ENCODE measurements around the gene ZDHHC16. TPM values are rescaled to one million over a fixed set of nuclear protein-coding genes. Genes with fewer than 3 reads are reported as not detected.
A peak's percentile ranks its signal among the peaks of the same experiment; 100 is the strongest.

Gene ZDHHC16
- total RNA-seq, 1 experiment from 2014 or later = 64.5 TPM

DNA sequence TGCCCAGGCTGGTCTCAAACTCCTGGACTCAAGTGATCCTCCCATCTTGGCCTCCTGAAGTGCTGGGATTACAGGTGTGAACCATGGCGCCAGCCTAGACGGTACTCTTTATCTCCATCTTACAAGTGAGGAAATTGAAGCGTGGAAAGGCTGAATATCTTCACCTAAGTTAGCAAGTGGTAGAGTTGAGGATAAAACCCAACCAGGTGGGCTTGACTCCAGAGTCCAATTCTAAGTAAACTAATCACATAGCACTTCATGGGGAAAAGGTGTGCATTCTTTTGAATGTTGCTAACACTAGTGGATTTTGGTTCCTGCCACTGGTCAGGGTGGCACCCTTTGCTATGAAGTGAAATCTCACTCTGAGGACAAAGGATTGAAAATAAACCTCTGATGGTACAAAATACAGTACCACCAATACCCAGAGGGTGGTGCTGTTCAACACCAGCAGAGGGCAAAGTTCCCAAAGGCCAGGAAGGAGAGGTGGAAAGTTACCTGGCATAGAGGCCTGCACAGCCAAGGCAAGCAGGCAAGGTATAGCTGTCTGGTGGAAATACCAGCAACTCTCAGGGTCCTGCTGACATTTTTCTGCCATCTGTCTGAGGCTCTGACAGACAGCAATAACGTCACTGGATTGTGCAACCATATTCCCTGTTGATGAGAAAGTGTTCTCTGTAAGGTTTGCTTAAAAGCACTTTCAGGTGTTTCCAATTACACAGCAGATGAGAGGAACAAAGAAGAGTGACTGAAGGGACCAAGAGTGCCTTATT is 17.6 kb downstream of the ZDHHC16 start:
- H3K36me3 ChIP-seq (ENCODE audit: control insufficient read depth, insufficient read depth, low read length) = peaks cover 28% of the 10 kb centered on the region
- peak; percentile 77 for ATAC-seq
- H3K4me1 ChIP-seq (ENCODE audit: control insufficient read depth, insufficient read depth, low read length) = no peaks in the 10 kb centered on the region
- no peak overlapping the region for H3K27ac ChIP-seq (ENCODE audit: low read length)
- peak; percentile 51 for DNase-seq (ENCODE audit: low read depth, low spot score)
- CTCF ChIA-PET = interaction anchor here (0.7 to 1.1 kb wide), 2 partner anchors 111 to 149 kb away, joined by 5 read pairs; no protein-coding TSS in a partner anchor
- no peaks in the 10 kb centered on the region for H3K27me3 ChIP-seq (ENCODE audit: control insufficient read depth, insufficient read depth, low read length)
- in situ Hi-C loops (cut with HindIII; ENCODE audit: low pct_unique_long_range_greater_than_20kb, low sequenced_read_pairs) (no loop called here), intact Hi-C loops (cut with micrococcal nuclease; ENCODE audit: unreplicated experiment) (loop anchor here (1.0 to 2.0 kb wide), 2 partner anchors 90 to 149 kb away; no protein-coding TSS in a partner anchor)
- no peak overlapping the region for H3K4me3 ChIP-seq (ENCODE audit: low read depth in 2 of 2, low read length in 2 of 2)
- no peaks in the 10 kb centered on the region for H3K9me3 ChIP-seq (ENCODE audit: control insufficient read depth, insufficient read depth, low read depth, low read length)
- no TSS peak for BruUV-seq (replicated peaks)
- TF ChIP-seq, protein P1, sequence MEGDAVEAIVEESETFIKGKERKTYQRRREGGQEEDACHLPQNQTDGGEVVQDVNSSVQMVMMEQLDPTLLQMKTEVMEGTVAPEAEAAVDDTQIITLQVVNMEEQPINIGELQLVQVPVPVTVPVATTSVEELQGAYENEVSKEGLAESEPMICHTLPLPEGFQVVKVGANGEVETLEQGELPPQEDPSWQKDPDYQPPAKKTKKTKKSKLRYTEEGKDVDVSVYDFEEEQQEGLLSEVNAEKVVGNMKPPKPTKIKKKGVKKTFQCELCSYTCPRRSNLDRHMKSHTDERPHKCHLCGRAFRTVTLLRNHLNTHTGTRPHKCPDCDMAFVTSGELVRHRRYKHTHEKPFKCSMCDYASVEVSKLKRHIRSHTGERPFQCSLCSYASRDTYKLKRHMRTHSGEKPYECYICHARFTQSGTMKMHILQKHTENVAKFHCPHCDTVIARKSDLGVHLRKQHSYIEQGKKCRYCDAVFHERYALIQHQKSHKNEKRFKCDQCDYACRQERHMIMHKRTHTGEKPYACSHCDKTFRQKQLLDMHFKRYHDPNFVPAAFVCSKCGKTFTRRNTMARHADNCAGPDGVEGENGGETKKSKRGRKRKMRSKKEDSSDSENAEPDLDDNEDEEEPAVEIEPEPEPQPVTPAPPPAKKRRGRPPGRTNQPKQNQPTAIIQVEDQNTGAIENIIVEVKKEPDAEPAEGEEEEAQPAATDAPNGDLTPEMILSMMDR (IDR thresholded peaks at IDR 0.05) = peak; percentile 95
- no peak for TF ChIP-seq SIN3A (IDR thresholded peaks at IDR 0.05; ENCODE audit: borderline replicate concordance, insufficient read depth, low read depth, low read length)
- TF ChIP-seq TCF7L2 (IDR thresholded peaks at IDR 0.05; ENCODE audit: low read depth, low read length) = no peak
- TF ChIP-seq, protein P2, sequence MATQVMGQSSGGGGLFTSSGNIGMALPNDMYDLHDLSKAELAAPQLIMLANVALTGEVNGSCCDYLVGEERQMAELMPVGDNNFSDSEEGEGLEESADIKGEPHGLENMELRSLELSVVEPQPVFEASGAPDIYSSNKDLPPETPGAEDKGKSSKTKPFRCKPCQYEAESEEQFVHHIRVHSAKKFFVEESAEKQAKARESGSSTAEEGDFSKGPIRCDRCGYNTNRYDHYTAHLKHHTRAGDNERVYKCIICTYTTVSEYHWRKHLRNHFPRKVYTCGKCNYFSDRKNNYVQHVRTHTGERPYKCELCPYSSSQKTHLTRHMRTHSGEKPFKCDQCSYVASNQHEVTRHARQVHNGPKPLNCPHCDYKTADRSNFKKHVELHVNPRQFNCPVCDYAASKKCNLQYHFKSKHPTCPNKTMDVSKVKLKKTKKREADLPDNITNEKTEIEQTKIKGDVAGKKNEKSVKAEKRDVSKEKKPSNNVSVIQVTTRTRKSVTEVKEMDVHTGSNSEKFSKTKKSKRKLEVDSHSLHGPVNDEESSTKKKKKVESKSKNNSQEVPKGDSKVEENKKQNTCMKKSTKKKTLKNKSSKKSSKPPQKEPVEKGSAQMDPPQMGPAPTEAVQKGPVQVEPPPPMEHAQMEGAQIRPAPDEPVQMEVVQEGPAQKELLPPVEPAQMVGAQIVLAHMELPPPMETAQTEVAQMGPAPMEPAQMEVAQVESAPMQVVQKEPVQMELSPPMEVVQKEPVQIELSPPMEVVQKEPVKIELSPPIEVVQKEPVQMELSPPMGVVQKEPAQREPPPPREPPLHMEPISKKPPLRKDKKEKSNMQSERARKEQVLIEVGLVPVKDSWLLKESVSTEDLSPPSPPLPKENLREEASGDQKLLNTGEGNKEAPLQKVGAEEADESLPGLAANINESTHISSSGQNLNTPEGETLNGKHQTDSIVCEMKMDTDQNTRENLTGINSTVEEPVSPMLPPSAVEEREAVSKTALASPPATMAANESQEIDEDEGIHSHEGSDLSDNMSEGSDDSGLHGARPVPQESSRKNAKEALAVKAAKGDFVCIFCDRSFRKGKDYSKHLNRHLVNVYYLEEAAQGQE (IDR thresholded peaks at IDR 0.05; ENCODE audit: insufficient read depth in 1 of 2, low read depth in 2 of 2, low read length in 1 of 2) = no peak
- peak; percentile 62; the same call in 1 of the 2 replicates for TF ChIP-seq POLR2AphosphoS5 (IDR thresholded peaks at IDR 0.05; ENCODE audit: low read depth, low read length)
- POLR2A ChIA-PET = no interaction called here

DNA sequence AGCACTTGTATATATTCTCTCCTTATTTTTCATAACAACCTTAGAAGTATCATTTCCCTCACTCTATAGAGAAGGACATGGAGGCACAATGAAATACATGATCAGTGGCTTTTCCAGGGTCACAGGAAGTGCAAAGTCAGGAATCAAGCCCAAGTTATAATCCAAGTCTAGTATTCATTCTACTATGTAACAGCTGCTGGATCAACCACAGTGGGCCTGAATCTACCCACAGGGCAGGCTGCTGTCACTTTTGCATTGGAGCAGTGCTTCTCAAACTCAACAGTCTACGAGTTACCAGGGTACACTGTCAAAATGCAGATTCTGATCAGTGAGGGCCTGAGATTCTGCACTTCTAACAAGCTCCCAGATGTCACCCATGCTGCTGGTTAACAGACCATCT is 18.3 kb downstream of the ZDHHC16 start:
- DNase-seq (ENCODE audit: low read depth, low spot score) = no peak
- Histone ChIP-seq H3K9me3 (ENCODE audit: control insufficient read depth, insufficient read depth, low read depth, low read length) (no peaks in the 10 kb centered on the region), H3K4me1 (ENCODE audit: control insufficient read depth, insufficient read depth, low read length) (no peaks in the 10 kb centered on the region), H3K36me3 (ENCODE audit: control insufficient read depth, insufficient read depth, low read length) (peaks cover 25% of the 10 kb centered on the region), H3K27ac (ENCODE audit: low read length) (no peak overlapping the region), H3K4me3 (ENCODE audit: low read depth in 2 of 2, low read length in 2 of 2) (no peak overlapping the region), H3K27me3 (ENCODE audit: control insufficient read depth, insufficient read depth, low read length) (no peaks in the 10 kb centered on the region)
- CTCF ChIA-PET = interaction anchor here (0.7 to 1.1 kb wide), 2 partner anchors 110 to 148 kb away, joined by 5 read pairs; no protein-coding TSS in a partner anchor
- ATAC-seq = peak; percentile 27
- POLR2A ChIA-PET = no interaction called here
- intact Hi-C loops (cut with micrococcal nuclease; ENCODE audit: unreplicated experiment) = no loop called here
- in situ Hi-C loops (cut with HindIII; ENCODE audit: low pct_unique_long_range_greater_than_20kb, low sequenced_read_pairs) = no loop called here
- no peak for TF ChIP-seq TCF7L2 (IDR thresholded peaks at IDR 0.05; ENCODE audit: low read depth, low read length)
- no peak for TF ChIP-seq POLR2AphosphoS5 (IDR thresholded peaks at IDR 0.05; ENCODE audit: low read depth, low read length)
- TF ChIP-seq, protein P1 (IDR thresholded peaks at IDR 0.05) = no peak
- TF ChIP-seq, protein P2 (IDR thresholded peaks at IDR 0.05; ENCODE audit: insufficient read depth in 1 of 2, low read depth in 2 of 2, low read length in 1 of 2) = no peak
- no peak for TF ChIP-seq SIN3A (IDR thresholded peaks at IDR 0.05; ENCODE audit: borderline replicate concordance, insufficient read depth, low read depth, low read length)
- no TSS peak for BruUV-seq (replicated peaks)
